MM.1S (cell line): Measurements from ENCODE around the gene BCR.

Experiments
- DNase-seq: peaks from one replicate; pipeline ENCODE4 v3.0.0-alpha.2; 2015
- H2AFZ ChIP-seq: fragments of 300-600 bp; sonication (generic); 2 replicates; pipeline ENCODE4 v1.6.0; 2016; ENCODE audit warnings: antibody characterized with exemption, low read length
- H3F3A ChIP-seq: fragments of 300-600 bp; sonication (generic); 2 replicates; pipeline ENCODE4 v1.6.1; 2016; ENCODE audit warnings: mild to moderate bottlenecking, antibody characterized with exemption, low read length, moderate library complexity, mixed read lengths; ENCODE audit not compliant: insufficient read depth
- H3K27ac ChIP-seq: fragments of 300-600 bp; sonication (generic); 2 replicates; pipeline ENCODE4 v1.5.1; 2016; ENCODE audit warnings: mild to moderate bottlenecking, low read length
- H3K27me3 ChIP-seq: fragments of 300-600 bp; sonication (generic); replicated peaks from 2 replicates; pipeline ENCODE4 v1.6.0; 2016; ENCODE audit warnings: low read length; ENCODE audit not compliant: insufficient read depth
- H3K36me3 ChIP-seq: fragments of 300-600 bp; sonication (generic); replicated peaks from 2 replicates; pipeline ENCODE4 v1.6.1; 2016; ENCODE audit warnings: mild to moderate bottlenecking, low read length, mixed read lengths; ENCODE audit not compliant: insufficient read depth
- H3K4me1 ChIP-seq: fragments of 300-600 bp; sonication (generic); 2 replicates; pipeline ENCODE4 v1.6.1; 2016; ENCODE audit warnings: low read length, mixed read lengths
- H3K4me2 ChIP-seq: fragments of 300-600 bp; sonication (generic); 2 replicates; pipeline ENCODE4 v1.6.0; 2016; ENCODE audit warnings: low read depth, low read length
- H3K4me3 ChIP-seq: fragments of 300-600 bp; sonication (generic); 2 replicates; pipeline ENCODE4 v1.5.1; 2016; ENCODE audit warnings: low read length, mixed read lengths
- H3K79me2 ChIP-seq: fragments of 300-600 bp; sonication (generic); 2 replicates; pipeline ENCODE4 v1.6.1; 2016; ENCODE audit warnings: mixed run types, low read length, mixed read lengths
- H3K9ac ChIP-seq: fragments of 300-600 bp; sonication (generic); 2 replicates; pipeline ENCODE4 v1.6.1; 2016; ENCODE audit warnings: low read length, mixed read lengths
- H3K9me2 ChIP-seq: fragments of 300-600 bp; sonication (generic); replicated peaks from 2 replicates; pipeline ENCODE4 v1.6.1; 2016; ENCODE audit warnings: mild to moderate bottlenecking, low read length, mixed read lengths; ENCODE audit not compliant: insufficient read depth
- H3K9me3 ChIP-seq: fragments of 300-600 bp; sonication (generic); replicated peaks from 2 replicates; pipeline ENCODE4 v1.6.1; 2016; ENCODE audit warnings: mild to moderate bottlenecking, low read length, mixed read lengths; ENCODE audit not compliant: insufficient read depth
- H4K20me1 ChIP-seq: fragments of 300-600 bp; sonication (generic); 2 replicates; pipeline ENCODE4 v1.6.1; 2016; ENCODE audit warnings: mild to moderate bottlenecking, low read length, moderate library complexity, mixed read lengths; ENCODE audit not compliant: insufficient read depth
- CTCF ChIP-seq: fragments of 300-600 bp; sonication (generic); IDR thresholded peaks from 2 replicates; pipeline ENCODE4 v1.5.1; 2016; ENCODE audit warnings: antibody characterized with exemption, low read length, mixed read lengths
- EZH2 ChIP-seq: fragments of 300-600 bp; sonication (generic); optimal IDR thresholded peaks from 2 replicates; pipeline ENCODE3; 2017; ENCODE audit warnings: low read depth, mild to moderate bottlenecking, antibody characterized with exemption, low read length, mixed read lengths
- EZH2phosphoT487 ChIP-seq: fragments of 300-600 bp; sonication (generic); IDR thresholded peaks from 2 replicates; pipeline ENCODE4 v1.6.1; 2018; ENCODE audit warnings: antibody characterized with exemption, low read length

BCR gene

GRCh38 chr22:23147617-23148387, 32.5 kb upstream of the BCR start:
- Histone ChIP-seq H3K79me2 (peaks cover 16% of the 10 kb centered on the region; the same call in 1 of the 2 replicates), H4K20me1 (no peaks in the 10 kb centered on the region), H3K4me2 (no peak overlapping the region), H2AFZ (no peak overlapping the region), H3K4me3 (no peak overlapping the region), H3F3A (peaks cover 4% of the 10 kb centered on the region; the same call in 1 of the 2 replicates), H3K4me1 (peaks cover 18% of the 10 kb centered on the region), H3K9me3 (no peaks in the 10 kb centered on the region), H3K36me3 (no peaks in the 10 kb centered on the region), H3K27ac (no peak overlapping the region), H3K9me2 (no peaks in the 10 kb centered on the region), H3K27me3 (no peaks in the 10 kb centered on the region), H3K9ac (no peak overlapping the region)
- TF ChIP-seq EZH2phosphoT487: no peak
- no peak for DNase-seq

DNA sequence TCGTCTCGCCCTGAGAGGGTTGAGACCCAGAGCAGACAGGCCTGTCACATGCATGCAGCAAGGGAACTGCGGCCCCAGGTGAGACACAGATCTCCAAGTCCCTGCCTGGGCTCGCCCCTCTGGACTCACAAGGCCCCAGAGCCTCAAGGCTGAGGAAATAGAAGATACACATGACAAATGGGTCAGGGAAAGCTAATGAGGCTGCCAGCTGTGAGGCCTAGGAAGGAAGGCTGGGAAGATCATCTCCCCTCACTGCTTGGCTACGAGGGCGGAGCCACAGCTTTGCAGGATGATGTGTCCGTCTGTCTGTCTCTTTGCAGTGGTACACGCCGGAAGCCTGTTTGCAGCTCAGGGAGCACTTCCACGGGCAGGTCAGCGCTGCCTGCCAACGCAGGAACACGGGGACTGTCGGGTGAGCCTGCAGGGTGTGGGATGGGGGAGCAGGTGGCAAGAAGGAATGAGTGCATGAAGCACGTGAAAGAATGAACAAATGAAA, 30.5 kb upstream of the BCR start:
- H3F3A ChIP-seq: peaks cover 1% of the 10 kb centered on the region; the same call in 1 of the 2 replicates
- no peak overlapping the region for H3K27ac ChIP-seq
- peaks cover 16% of the 10 kb centered on the region; the same call in 1 of the 2 replicates for H3K79me2 ChIP-seq
- H2AFZ ChIP-seq: no peak overlapping the region
- H3K9me3 ChIP-seq: no peaks in the 10 kb centered on the region
- H3K4me1 ChIP-seq: peaks cover 8% of the 10 kb centered on the region
- no peak overlapping the region for H3K9ac ChIP-seq
- H3K4me2 ChIP-seq: no peak overlapping the region
- H3K9me2 ChIP-seq: no peaks in the 10 kb centered on the region
- H3K4me3 ChIP-seq: no peak overlapping the region
- no peaks in the 10 kb centered on the region for H3K27me3 ChIP-seq
- TF ChIP-seq CTCF: no peak
- TF ChIP-seq EZH2phosphoT487: no peak
- no peak for TF ChIP-seq EZH2
- DNase-seq: no peak
- no peaks in the 10 kb centered on the region for H4K20me1 ChIP-seq
- H3K36me3 ChIP-seq: no peaks in the 10 kb centered on the region

DNA sequence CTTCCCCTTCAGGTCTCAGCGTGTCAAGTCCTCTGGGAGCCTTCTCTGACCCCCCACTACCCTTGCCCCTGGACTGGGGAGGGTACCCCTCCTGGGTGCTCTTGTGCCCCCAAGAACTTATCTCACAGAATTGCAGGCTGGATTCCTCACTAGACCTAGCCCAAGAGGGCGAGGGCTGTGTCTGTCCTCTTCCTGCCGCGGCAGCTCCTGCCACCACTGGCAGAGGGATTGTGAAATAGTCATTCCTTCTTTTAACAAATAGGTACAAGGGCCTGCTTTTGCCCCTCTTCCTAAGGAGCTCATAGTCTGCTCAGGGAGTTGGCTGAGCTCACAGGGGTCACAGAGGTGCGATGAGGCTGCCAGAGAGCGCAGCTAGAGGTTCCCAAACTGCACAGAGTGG, 29.5 kb upstream of the BCR start:
- H3K79me2 ChIP-seq: peaks cover 12% of the 10 kb centered on the region; the same call in 1 of the 2 replicates
- no peaks in the 10 kb centered on the region for H3K27me3 ChIP-seq
- no peaks in the 10 kb centered on the region; the same call in 1 of the 2 replicates for H3F3A ChIP-seq
- H3K9ac ChIP-seq: no peak overlapping the region
- H3K4me1 ChIP-seq: peaks cover 10% of the 10 kb centered on the region
- TF ChIP-seq CTCF (no peak), EZH2 (no peak), EZH2phosphoT487 (no peak)
- H3K4me2 ChIP-seq: no peak overlapping the region
- no peak overlapping the region for H3K27ac ChIP-seq
- no peaks in the 10 kb centered on the region for H3K9me3 ChIP-seq
- no peaks in the 10 kb centered on the region for H4K20me1 ChIP-seq
- no peak overlapping the region for H2AFZ ChIP-seq
- no peak for DNase-seq
- H3K4me3 ChIP-seq: no peak overlapping the region
- H3K9me2 ChIP-seq: no peaks in the 10 kb centered on the region
- no peaks in the 10 kb centered on the region for H3K36me3 ChIP-seq

- Histone ChIP-seq H3K27me3 (no peaks in the 10 kb centered on the region), H3K27ac (no peak overlapping the region), H3K9me2 (no peaks in the 10 kb centered on the region), H3K9ac (no peak overlapping the region), H3F3A (peaks cover 9% of the 10 kb centered on the region), H3K36me3 (no peaks in the 10 kb centered on the region), H3K9me3 (no peaks in the 10 kb centered on the region), H4K20me1 (no peaks in the 10 kb centered on the region), H3K4me1 (peaks cover 12% of the 10 kb centered on the region), H3K4me3 (no peak overlapping the region), H3K4me2 (no peak overlapping the region), H2AFZ (no peak overlapping the region), H3K79me2 (peaks cover 2% of the 10 kb centered on the region; the same call in 1 of the 2 replicates)
- no peak for TF ChIP-seq EZH2phosphoT487
- TF ChIP-seq CTCF: no peak
- no peak for TF ChIP-seq EZH2
- no peak for DNase-seq
These were observed 28.5 kb upstream of the BCR start for GRCh38 chr22:23151827-23152226.
